Smooth muscle cell (in vitro differentiated cells): ENCODE measurements around the gene UCP2. TPM values are rescaled to one million over a fixed set of nuclear protein-coding genes. Genes with fewer than 3 reads are reported as not detected.

Source experiments
- polyA plus RNA-seq: library from polyadenylated mRNA; unstranded; fragments of >200 nt; fragmentation: Nextera tagmentation; extraction: Ambion mirVana; gene quantifications from 2 replicates; pipeline ENCODE4 v1.2.1, GENCODE V29; 2016
- total RNA-seq: library from RNA; depleted of rRNA; stranded (reverse); fragments of >200 nt; gene quantifications from 2 replicates; pipeline ENCODE4 v1.2.3, GENCODE V29; 2014

The UCP2 gene
- total and polyA plus RNA-seq, 2 experiments from 2014 or later = 0.67 to 8.2 TPM

Other genes with a start within 250 kb of the UCP2 start
- gene RAB6A, start 221.8 kb downstream of the UCP2 start, total RNA-seq = 145 and 148 TPM in 2 replicates
- 102 and 110 TPM in 2 replicates for gene RAB6A, start 221.8 kb downstream of the UCP2 start, polyA plus RNA-seq
- gene MRPL48, start 195.0 kb downstream of the UCP2 start, total RNA-seq = 26.4 and 29.7 TPM in 2 replicates
- gene MRPL48, start 195.0 kb downstream of the UCP2 start, polyA plus RNA-seq = 65.3 and 74.6 TPM in 2 replicates
- gene COA4, start 106.0 kb downstream of the UCP2 start, total RNA-seq = 52.4 and 54.0 TPM in 2 replicates
- gene COA4, start 106.0 kb downstream of the UCP2 start, polyA plus RNA-seq = 44.1 and 50.6 TPM in 2 replicates
- gene PAAF1, start 105.8 kb downstream of the UCP2 start, total RNA-seq = 10.8 and 11.9 TPM in 2 replicates
- 27.6 and 34.9 TPM in 2 replicates for gene PAAF1, start 105.8 kb downstream of the UCP2 start, polyA plus RNA-seq
- not detected in 2 replicates for gene DNAJB13, start 31.8 kb downstream of the UCP2 start, total RNA-seq
- not detected in 2 replicates for gene DNAJB13, start 31.8 kb downstream of the UCP2 start, polyA plus RNA-seq
- gene UCP3, start 26.2 kb upstream of the UCP2 start, total RNA-seq = 0.54 and 0.85 TPM in 2 replicates
- 0.57 and 0.88 TPM in 2 replicates for gene UCP3, start 26.2 kb upstream of the UCP2 start, polyA plus RNA-seq
- 13.3 and 24.1 TPM in 2 replicates for gene C2CD3, start 188.2 kb upstream of the UCP2 start, total RNA-seq
- 4.9 and 10.6 TPM in 2 replicates for gene C2CD3, start 188.2 kb upstream of the UCP2 start, polyA plus RNA-seq
- 44.9 and 67.1 TPM in 2 replicates for gene PPME1, start 188.4 kb upstream of the UCP2 start, total RNA-seq
- 68.9 and 69.1 TPM in 2 replicates for gene PPME1, start 188.4 kb upstream of the UCP2 start, polyA plus RNA-seq